Naive thymus-derived CD8-positive, alpha-beta T cell (primary cell): ENCODE results near the gene KRTAP4-7. TPM values are rescaled to one million over a fixed set of nuclear protein-coding genes. Genes with fewer than 3 reads are reported as not detected.
"Not testable (repeated sequence)": the region's sequence is repeated elsewhere in the genome, so short reads cannot be mapped to it uniquely, and the experiment has no call there.

Source experiments
- ATAC-seq, 2 donors: fragments of 150-1000 bp; cut with Tn5 transposase in 1 of 2; sonication (Bioruptor Pico), chemical (Tn5 transposase) in 1 of 2; 1 replicate in 1 of 2; 2 replicates in 1 of 2; pipeline ENCODE4 v1.10.0; 2021; ENCODE audit warnings: mild to moderate bottlenecking in 2 of 2, moderate library complexity in 2 of 2
- POLR2A ChIA-PET: fragments of 350-600 bp; sonication (Branson Sonifier 250); formaldehyde crosslinking; loops from one replicate; lab custom pipeline; 2021; ENCODE audit warnings: antibody characterized with exemption; lab: Charles Lee
- DNase-seq, 10 donors: peaks; one replicate each; pipeline versions ENCODE4 v3.0.0 to v3.0.0-alpha.2; 2020 to 2022
- H3K27ac Mint-ChIP-seq, 10 donors: one replicate each; pipeline ENCODE4 v1.8.0; 2020 to 2022; ENCODE audit warnings: mild to moderate bottlenecking in 10 of 10, mixed read lengths in 10 of 10, moderate library complexity in 4 of 10, inconsistent platforms in 1 of 10
- H3K27me3 Mint-ChIP-seq, 5 donors: one replicate each; pipeline ENCODE4 v1.8.0; 2021 to 2022; ENCODE audit warnings: mixed read lengths in 5 of 5
- H3K36me3 Mint-ChIP-seq, 3 donors: one replicate each; pipeline ENCODE4 v1.8.0; 2020 to 2022; ENCODE audit warnings: mixed read lengths in 3 of 3, mild to moderate bottlenecking in 2 of 3, inconsistent platforms in 1 of 3
- H3K4me1 Mint-ChIP-seq, 4 donors: one replicate each; pipeline ENCODE4 v1.8.0; 2021 to 2022; ENCODE audit warnings: mixed read lengths in 4 of 4
- H3K4me3 Mint-ChIP-seq, 10 donors: one replicate each; pipeline ENCODE4 v1.8.0; 2020 to 2022; ENCODE audit warnings: mild to moderate bottlenecking in 10 of 10, mixed read lengths in 10 of 10, moderate library complexity in 6 of 10, inconsistent platforms in 1 of 10
- H3K9me3 Mint-ChIP-seq, 9 donors: one replicate each; pipeline ENCODE4 v1.8.0; 2020 to 2022; ENCODE audit warnings: mixed read lengths in 9 of 9, mild to moderate bottlenecking in 3 of 9, inconsistent platforms in 1 of 9, moderate library complexity in 1 of 9
- polyA plus RNA-seq, 3 donors: library from polyadenylated mRNA; unstranded; fragments of 300-500 nt; fragmentation: Illumina TruSeq; gene quantifications; one replicate each; pipeline ENCODE4 v1.2.3, GENCODE V29; 2021
- total RNA-seq, 8 experiments: library from RNA in 2 of 8; stranded (reverse) in 2 of 8; gene quantifications; one replicate each; pipeline ENCODE4 v1.2.3 and lab custom pipeline; 2021 to 2026

The KRTAP4-7 gene
- total and polyA plus RNA-seq, 5 experiments from 2014 or later: not detected

DNA sequence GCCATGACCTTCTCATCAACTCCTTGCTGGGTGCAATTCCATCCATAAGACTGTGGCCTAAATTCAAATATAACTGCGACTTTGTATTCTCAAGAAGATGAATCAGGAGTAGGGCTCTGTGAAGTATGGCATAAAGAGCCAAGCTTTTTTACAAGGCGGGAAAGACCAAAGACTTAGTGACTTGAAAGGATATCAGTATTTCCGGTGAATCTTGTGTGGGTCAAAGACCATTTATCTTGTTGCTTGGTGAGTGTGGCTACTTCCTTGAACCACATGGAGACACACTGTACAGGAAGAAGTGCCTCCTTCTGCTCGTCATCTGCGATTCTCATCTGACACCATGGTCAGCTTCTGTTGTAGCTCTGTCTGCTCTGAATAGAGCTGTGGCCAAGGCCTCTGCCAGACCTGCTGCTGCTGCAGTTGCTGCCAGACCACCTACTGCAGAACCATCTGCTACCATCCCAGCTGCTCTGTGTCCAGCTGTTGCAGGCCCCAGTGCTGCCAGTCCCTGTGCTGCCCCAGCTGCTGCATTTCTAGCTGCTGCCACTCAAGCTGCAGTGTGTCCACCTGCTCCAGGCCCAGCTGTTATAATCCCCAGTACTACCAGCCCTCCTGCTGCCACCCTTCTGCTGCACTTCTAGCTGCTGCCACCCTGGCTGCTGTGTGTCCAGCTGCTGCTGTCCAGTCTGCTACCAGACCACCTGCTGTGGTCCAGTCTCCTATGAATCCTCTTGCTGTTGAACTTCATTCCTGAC lies 12.2 kb upstream of the KRTAP4-7 start:
- H3K27me3 Mint-ChIP-seq: peaks cover 4 to 19% (median 11%) of the 10 kb centered on the region in 5 donors
- DNase-seq (no peak), ATAC-seq (no peak)
- no peak overlapping the region for H3K27ac Mint-ChIP-seq
- no peaks in the 10 kb centered on the region for H3K9me3 Mint-ChIP-seq
- H3K36me3 Mint-ChIP-seq: no peaks in the 10 kb centered on the region
- POLR2A ChIA-PET: no interaction called here
- H3K4me3 Mint-ChIP-seq: no peak overlapping the region
- H3K4me1 Mint-ChIP-seq: peaks cover 0 to 6% (median 2%) of the 10 kb centered on the region in 4 donors

DNA sequence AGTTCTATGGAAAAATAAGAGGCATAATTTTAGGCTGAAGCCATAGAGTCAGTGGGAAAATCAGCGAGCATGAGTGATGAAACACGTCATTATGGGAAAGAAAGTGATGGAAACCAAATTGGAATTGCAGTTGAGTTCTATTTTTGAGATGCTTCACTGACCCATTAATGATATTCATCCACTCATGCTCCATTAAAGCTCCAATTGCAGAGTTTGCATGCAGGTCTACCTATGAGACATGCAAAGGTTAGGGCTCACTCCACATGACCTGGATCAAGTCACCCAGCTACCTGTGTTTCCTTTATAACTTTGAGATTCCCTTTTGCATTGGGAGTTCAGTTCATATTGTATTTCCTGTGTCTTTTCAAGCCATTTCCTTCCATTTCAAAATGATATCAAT lies 10.3 kb upstream of the KRTAP4-7 start:
- Mint-ChIP-seq H3K27ac (no peak overlapping the region), H3K27me3 (peaks cover 4 to 22% (median 12%) of the 10 kb centered on the region in 5 donors), H3K4me3 (no peak overlapping the region), H3K36me3 (no peaks in the 10 kb centered on the region), H3K4me1 (peaks cover 0 to 6% (median 2%) of the 10 kb centered on the region in 4 donors), H3K9me3 (no peaks in the 10 kb centered on the region)
- POLR2A ChIA-PET: no interaction called here
- no peak for ATAC-seq
- no peak for DNase-seq

DNA sequence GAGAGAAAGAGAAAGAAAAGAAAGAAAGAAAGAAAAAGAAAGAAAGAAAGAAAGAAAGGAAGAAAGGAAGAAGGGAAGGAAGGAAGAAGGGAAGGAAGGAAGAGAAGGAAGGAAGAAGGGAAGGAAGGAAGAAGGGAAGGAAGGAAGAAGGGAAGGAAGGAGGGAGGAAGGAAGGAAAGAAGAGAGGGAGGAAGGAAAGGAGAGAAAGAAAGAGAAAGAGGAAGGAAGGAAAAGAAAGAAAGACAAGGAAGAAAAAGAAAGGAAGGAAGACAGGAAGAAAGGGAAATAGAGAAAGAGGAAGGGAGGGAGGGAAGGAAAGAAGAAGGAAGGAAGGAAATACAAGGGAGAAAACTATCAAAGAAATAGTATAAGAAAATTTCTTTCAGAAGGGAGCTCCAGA lies 7.2 kb upstream of the KRTAP4-7 start:
- no peak for ATAC-seq
- no peak overlapping the region for H3K4me3 Mint-ChIP-seq
- peaks cover 4 to 22% (median 15%) of the 10 kb centered on the region in 5 donors for H3K27me3 Mint-ChIP-seq
- H3K36me3 Mint-ChIP-seq: no peaks in the 10 kb centered on the region
- no peak for DNase-seq
- POLR2A ChIA-PET: no interaction called here
- H3K9me3 Mint-ChIP-seq: no peaks in the 10 kb centered on the region
- H3K27ac Mint-ChIP-seq: no peak overlapping the region
- H3K4me1 Mint-ChIP-seq: peaks cover 0 to 2% (median 0%) of the 10 kb centered on the region in 4 donors

DNA sequence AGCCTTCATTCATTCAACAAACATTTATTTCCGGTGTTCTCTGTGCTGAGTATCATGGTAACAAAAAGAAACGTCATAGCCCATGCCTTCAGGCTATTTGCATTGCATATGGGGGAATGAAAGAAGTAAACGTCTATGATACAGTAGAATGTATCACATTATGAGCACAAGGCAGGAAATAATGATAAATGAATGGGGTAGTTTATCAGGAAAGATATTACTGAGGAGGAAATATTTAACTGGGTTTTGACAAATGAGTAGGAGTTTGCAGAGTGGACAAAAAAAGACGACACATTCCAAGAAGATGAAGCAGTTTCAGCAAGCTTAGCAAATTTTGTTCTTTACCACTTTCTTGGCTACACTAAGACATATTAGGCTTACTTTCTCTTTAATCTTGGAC lies 1.3 kb upstream of the KRTAP4-7 start:
- no peaks in the 10 kb centered on the region for H3K36me3 Mint-ChIP-seq
- peaks cover 0 to 10% (median 6%) of the 10 kb centered on the region in 5 donors for H3K27me3 Mint-ChIP-seq
- H3K4me3 Mint-ChIP-seq: no peak overlapping the region
- POLR2A ChIA-PET: interaction anchor here (0.6 kb wide), 1 partner anchor 404 kb away, joined by 5 read pairs; no protein-coding TSS in a partner anchor
- DNase-seq: no peak
- H3K4me1 Mint-ChIP-seq: no peaks in the 10 kb centered on the region
- no peaks in the 10 kb centered on the region for H3K9me3 Mint-ChIP-seq
- H3K27ac Mint-ChIP-seq: no peak overlapping the region
- no peak for ATAC-seq

DNA sequence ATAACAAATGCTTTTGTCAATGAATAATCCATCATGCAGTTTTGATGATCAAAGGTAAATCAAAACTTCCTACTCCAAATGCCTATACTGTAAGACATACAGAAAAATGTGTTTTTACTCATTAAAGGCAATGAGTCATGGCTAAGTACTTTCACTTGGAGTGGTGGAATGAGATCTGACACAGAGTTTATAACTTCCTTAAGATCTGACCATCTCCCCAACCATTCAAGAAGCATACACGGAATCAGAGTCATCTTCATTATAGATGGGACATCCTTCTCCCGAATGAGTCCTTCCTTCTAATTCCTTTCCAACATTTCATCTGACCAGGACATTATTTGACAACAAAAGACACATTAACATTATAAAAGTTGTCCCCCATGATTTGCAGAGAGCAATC lies 523 bp upstream of the KRTAP4-7 start:
- H3K36me3 Mint-ChIP-seq, H3K27me3 Mint-ChIP-seq, DNase-seq, ATAC-seq, H3K9me3 Mint-ChIP-seq, H3K4me3 Mint-ChIP-seq, H3K4me1 Mint-ChIP-seq, H3K27ac Mint-ChIP-seq: not testable (repeated sequence)
- POLR2A ChIA-PET: interaction anchor here (0.6 kb wide), 1 partner anchor 405 kb away, joined by 5 read pairs; no protein-coding TSS in a partner anchor

DNA sequence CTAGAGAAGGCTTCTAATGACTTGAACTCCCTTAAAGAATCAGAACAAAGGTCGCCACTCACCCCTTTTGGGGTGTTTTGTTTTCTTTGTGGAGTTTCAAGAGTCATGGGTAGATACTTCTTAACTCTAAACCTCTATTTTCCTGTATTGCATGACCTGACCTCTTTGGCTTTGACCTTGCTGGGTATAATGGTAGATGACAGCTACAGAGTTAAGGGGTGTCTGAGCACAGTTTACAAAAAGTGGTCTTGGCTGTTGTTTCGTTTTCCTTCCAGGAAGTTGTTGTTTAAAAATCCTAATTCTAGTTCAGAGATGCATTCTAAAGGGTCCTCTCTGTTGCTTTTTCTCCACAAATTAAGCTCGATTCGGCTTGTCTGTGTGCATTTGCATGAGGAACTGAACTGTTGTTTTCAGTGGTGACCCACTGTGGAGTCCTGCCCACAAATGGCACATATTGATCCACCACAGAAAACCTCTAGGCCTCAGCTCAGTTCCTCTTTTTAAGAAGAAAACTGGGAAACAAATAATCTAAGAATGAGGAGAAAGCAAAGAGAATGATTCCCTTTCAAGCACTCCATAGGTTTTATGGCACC lies 4.9 kb downstream of the KRTAP4-7 start:
- DNase-seq, H3K27me3 Mint-ChIP-seq, H3K36me3 Mint-ChIP-seq, ATAC-seq, H3K4me1 Mint-ChIP-seq, H3K4me3 Mint-ChIP-seq, POLR2A ChIA-PET, H3K9me3 Mint-ChIP-seq, H3K27ac Mint-ChIP-seq: not testable (repeated sequence)

DNA sequence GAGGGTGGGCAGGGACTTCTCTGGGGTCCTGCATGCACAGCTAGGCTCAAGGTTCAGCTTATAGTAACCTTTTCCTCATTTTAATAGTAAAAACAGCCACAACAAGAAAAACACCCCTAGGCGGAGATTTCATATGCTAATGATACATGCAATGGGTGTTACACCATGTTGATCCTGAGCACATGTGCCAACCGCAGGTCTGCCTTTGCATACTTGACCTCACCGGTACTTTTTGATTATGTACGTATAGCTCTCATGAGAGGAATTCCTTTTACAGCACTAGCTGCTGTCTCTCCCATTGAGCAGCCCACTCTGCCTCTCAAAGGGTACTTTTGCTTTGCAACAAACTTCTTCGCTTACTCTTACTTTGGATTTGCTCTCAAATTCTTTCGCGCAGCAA lies 12.1 kb downstream of the KRTAP4-7 start:
- peak overlapping the region in 1 of 10 donors; percentile 34 for H3K27ac Mint-ChIP-seq
- H3K36me3 Mint-ChIP-seq: peaks cover 0 to 5% (median 3%) of the 10 kb centered on the region in 3 donors
- no peak overlapping the region for H3K4me3 Mint-ChIP-seq
- no peak for ATAC-seq
- POLR2A ChIA-PET: no interaction called here
- H3K4me1 Mint-ChIP-seq: peaks cover 6 to 17% (median 10%) of the 10 kb centered on the region in 4 donors
- peaks cover 0 to 7% (median 0%) of the 10 kb centered on the region in 9 donors for H3K9me3 Mint-ChIP-seq
- H3K27me3 Mint-ChIP-seq: peaks cover 6 to 14% (median 8%) of the 10 kb centered on the region in 5 donors
- no peak for DNase-seq

DNA sequence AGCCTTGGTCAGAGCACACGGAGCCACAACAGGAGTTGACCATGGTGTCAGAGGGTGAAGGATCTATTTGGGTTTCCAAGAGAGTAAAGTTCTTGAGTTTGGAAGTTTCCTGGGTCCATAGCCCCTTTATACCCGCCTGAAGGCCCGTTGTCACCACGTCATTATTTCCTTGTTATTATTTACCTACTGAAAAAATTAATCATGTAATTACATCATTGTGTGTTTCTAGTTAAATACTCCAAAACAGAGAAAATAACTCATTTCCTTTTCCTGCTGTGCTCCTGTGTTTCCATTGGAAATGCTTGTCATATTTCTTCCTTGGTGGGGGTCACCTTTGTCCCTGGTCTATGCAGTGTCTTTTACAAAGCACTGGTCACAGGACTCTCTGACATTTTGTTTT lies 14.1 kb downstream of the KRTAP4-7 start, which contains the start of gene KRTAP4-8:
Gene KRTAP4-8 (minus strand): TSS at position 101 of the 400 bp plus-strand sequence. CDS start 58 bp downstream, at position 43.
- POLR2A ChIA-PET: no interaction called here
- Mint-ChIP-seq H3K4me1 (peaks cover 6 to 20% (median 12%) of the 10 kb centered on the region in 4 donors), H3K27me3 (peaks cover 6 to 14% (median 8%) of the 10 kb centered on the region in 5 donors), H3K27ac (peak within 1 kb of the TSS in 1 of 10 donors; percentile 47), H3K36me3 (peaks cover 0 to 1% (median 1%) of the 10 kb centered on the region in 3 donors), H3K9me3 (peaks cover 0 to 2% (median 0%) of the 10 kb centered on the region in 9 donors), H3K4me3 (no peak within 1 kb of the TSS)
- no peak for ATAC-seq
- DNase-seq: no peak

DNA sequence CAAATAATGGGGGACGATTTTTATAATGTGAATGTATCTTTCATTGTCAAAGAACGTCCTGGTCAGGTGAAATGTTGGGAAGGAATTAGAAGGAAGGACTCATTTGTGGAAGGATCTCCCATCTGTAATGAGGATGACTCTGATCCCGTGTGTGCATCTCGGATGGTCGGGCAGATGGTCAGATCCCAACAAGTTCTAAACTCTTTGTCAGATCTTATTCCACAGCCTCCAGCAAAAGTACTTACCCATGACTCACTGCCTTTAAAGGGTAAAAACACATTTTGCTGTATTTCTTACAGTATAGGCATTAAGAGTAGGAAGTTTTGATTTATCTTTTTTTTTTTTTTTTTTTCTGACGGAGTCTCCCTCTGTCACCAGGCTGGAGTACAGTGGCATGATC lies 14.5 kb downstream of the KRTAP4-7 start:
- Mint-ChIP-seq H3K27ac (no peak overlapping the region), H3K9me3 (no peaks in the 10 kb centered on the region), H3K36me3 (no peaks in the 10 kb centered on the region), H3K4me1 (peaks cover 6 to 20% (median 12%) of the 10 kb centered on the region in 4 donors), H3K27me3 (peaks cover 6 to 14% (median 8%) of the 10 kb centered on the region in 5 donors), H3K4me3 (no peak overlapping the region)
- ATAC-seq: no peak
- DNase-seq: no peak
- POLR2A ChIA-PET: no interaction called here

DNA sequence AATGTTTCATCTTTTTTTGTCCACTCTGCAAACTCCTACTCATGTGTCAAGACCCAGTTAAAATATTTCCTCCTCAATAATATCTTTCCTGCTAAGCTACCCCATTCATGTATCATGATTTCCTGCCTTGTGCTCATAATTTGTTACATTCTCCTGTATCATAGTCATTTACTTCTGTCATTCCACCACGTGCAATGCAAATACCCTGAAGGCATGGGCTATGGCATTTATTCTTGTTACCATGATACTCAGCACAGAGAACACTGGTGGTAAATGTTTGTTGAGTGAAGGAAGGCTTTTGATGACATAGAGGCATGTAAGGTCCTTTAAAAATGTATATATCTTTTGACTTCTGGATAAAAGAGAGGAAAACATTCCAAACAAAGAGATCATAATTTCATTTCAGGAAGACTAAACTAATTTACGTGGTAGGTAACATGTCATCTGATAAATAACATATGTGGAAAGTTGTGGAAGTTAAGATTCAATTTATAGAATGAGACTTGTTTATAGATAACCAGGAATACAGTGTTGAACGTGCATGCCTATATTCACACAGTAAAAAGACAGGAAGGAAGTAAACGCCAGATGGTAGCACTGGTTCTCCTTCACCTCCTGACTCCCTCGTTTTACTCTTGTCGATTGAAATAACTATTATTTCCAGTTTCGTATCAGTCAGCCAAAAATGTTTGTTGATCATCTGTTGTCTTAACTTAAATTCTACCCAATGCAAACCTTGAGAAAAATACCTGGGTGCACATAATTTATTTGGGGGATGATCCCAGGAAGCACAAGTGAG lies 15.9 kb downstream of the KRTAP4-7 start:
- POLR2A ChIA-PET, H3K9me3 Mint-ChIP-seq, DNase-seq, H3K36me3 Mint-ChIP-seq: not testable (repeated sequence)
- peak; percentile 52 to 62 for ATAC-seq
- Mint-ChIP-seq H3K4me3 (peak overlapping the region in 5 of 10 donors; percentile 8 to 56 (median 32)), H3K4me1 (peaks cover 6 to 20% (median 12%) of the 10 kb centered on the region in 4 donors), H3K27ac (peak overlapping the region in 2 of 10 donors; percentile 11 to 24), H3K27me3 (peaks cover 6 to 14% (median 8%) of the 10 kb centered on the region in 5 donors)

DNA sequence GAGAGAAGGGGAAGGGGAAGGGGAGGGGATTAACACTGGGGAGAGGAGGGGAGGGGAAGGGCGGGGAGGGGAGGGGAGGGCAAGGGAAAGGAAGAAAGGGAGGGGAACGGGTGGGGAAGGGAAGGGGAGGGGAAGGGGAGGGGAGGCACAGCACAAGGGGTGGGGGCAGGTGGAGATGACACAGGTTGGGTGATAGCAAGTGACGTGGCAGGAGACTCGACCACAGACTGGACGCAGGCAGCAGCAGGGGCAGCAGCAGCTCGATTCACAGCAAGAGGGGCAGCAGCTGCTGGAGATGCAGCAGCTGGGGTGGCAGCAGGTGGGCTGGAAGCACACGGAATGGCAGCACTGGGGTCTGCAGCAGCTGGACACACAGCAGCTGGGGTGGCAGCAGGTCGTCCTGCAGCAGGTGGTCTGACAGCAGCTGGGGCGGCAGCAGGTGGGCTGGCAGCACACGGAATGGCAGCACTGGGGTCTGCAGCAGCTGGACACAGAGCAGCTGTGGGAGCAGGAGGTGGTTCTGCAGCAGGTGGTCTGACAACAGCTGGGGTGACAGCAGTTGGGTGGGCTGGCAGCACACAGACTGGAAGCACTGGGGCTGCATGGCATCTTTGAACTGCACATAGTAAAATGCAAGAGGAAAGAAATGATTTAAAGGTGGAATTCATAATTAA lies 17.8 kb downstream of the KRTAP4-7 start, which contains the start of gene KRTAP4-16:
Gene KRTAP4-16 (minus strand): TSS at position 624 of the 674 bp plus-strand sequence. CDS start 0 bp downstream, at position 624.
- Mint-ChIP-seq H3K27ac (peak within 1 kb of the TSS in 3 of 10 donors; percentile 9 to 56 (median 35)), H3K27me3 (peaks cover 5 to 10% (median 6%) of the 10 kb centered on the region in 5 donors)

DNA sequence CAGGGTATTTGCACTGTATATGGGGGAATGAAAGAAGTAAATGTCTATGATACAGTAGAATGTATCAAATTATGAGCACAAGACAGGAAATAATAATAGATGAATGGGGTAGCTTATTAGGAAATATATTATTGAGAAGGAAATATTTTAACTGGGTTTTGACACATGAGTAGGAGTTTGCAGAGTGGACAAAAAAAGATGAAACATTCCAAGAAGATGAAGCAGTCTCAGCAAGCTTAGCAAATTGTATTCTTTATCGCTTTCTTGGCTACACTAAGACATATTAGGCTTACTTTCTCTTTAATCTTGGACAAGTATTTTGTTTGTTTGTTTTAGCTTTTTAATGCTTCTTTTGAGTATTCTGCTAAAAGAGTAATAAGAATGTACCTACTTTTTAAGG lies 19.9 kb downstream of the KRTAP4-7 start:
- POLR2A ChIA-PET: no interaction called here
- Mint-ChIP-seq H3K27ac (no peak overlapping the region), H3K27me3 (peaks cover 0 to 4% (median 0%) of the 10 kb centered on the region in 5 donors), H3K4me1 (peaks cover 14 to 36% (median 27%) of the 10 kb centered on the region in 4 donors), H3K9me3 (peaks cover 0 to 6% (median 0%) of the 10 kb centered on the region in 9 donors), H3K36me3 (no peaks in the 10 kb centered on the region), H3K4me3 (no peak overlapping the region)
- no peak for ATAC-seq
- no peak for DNase-seq

More for the DNA sequence above, 17.8 kb downstream of the KRTAP4-7 start, which contains the start of gene KRTAP4-16:
- POLR2A ChIA-PET: no interaction called here
- Mint-ChIP-seq H3K4me3 (no peak within 1 kb of the TSS), H3K4me1 (peaks cover 8 to 20% (median 12%) of the 10 kb centered on the region in 4 donors), H3K36me3 (no peaks in the 10 kb centered on the region), H3K9me3 (no peaks in the 10 kb centered on the region)
- DNase-seq (no peak), ATAC-seq (no peak)
